ENCODE data around the gene RPE65. TPM values are rescaled to one million over a fixed set of nuclear protein-coding genes. Genes with fewer than 3 reads are reported as not detected.

Gene RPE65
- total and polyA plus RNA-seq, 4 donors, result 0.01 to 0.09 TPM; not detected in 2

DNA sequence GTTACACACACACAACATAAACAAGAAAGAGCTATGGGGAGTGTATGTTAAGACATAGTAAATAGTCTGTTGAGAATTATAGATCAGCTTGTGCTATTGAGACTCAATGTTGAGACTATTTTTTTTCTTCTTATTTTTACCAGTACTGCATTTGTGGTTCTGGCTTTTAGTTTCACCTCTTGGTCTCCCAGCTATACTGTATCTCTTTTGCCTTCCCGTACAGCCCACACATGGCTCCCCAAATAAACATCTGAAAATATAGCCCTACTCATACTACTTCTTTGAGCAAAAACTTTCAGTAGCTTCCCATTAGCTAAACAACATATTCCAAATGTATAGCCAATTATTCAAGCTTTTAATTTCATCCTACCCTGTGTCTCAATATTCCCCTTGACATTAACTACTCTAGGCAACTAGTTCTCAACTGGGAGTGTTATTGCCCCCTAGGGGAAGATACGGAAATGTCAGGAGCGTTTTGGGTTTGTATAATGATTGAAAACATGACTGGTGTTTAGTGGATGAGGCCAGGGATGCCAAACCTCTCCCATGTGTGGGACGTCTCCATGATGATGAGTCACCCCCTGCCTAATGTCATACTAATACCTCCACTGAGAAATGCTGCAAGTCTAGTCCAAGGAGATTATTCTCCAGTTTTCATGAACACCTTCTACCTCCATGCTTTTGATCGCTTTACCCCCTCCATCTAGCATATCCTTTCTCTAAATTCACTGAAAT lies 6.8 kb downstream of the RPE65 start:
- H3K9ac ChIP-seq (ENCODE audit: insufficient read depth in 1 of 2, low read length in 2 of 2), result no peak overlapping the region
- 39% methylated on average over 5 of the region's 5 CpGs for WGBS, 2 donors
- DNase-seq (peak in 2 of 3 donors; percentile 24 to 39), ATAC-seq (ENCODE audit: insufficient read depth, low FRiP score) (peak; percentile 53)
- H3K4me3 ChIP-seq, result no peak overlapping the region
- no peaks in the 10 kb centered on the region for H3K9me3 ChIP-seq (ENCODE audit: control insufficient read depth in 4 of 4, insufficient read depth in 3 of 4, low read length in 3 of 4)
- no peaks in the 10 kb centered on the region for H3K4me1 ChIP-seq (ENCODE audit: control insufficient read depth in 5 of 5, insufficient read depth in 5 of 5, low read length in 5 of 5)
- TF ChIP-seq, protein P1, sequence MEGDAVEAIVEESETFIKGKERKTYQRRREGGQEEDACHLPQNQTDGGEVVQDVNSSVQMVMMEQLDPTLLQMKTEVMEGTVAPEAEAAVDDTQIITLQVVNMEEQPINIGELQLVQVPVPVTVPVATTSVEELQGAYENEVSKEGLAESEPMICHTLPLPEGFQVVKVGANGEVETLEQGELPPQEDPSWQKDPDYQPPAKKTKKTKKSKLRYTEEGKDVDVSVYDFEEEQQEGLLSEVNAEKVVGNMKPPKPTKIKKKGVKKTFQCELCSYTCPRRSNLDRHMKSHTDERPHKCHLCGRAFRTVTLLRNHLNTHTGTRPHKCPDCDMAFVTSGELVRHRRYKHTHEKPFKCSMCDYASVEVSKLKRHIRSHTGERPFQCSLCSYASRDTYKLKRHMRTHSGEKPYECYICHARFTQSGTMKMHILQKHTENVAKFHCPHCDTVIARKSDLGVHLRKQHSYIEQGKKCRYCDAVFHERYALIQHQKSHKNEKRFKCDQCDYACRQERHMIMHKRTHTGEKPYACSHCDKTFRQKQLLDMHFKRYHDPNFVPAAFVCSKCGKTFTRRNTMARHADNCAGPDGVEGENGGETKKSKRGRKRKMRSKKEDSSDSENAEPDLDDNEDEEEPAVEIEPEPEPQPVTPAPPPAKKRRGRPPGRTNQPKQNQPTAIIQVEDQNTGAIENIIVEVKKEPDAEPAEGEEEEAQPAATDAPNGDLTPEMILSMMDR (IDR thresholded peaks at IDR 0.05; ENCODE audit: control extremely low read depth, extremely low read depth), result no peak
- H3K27ac ChIP-seq (ENCODE audit: low read depth in 1 of 2, low read length in 1 of 2), result no peak overlapping the region
- H3K36me3 ChIP-seq (ENCODE audit: control insufficient read depth in 4 of 4, insufficient read depth in 4 of 4, low read length in 4 of 4), result no peaks in the 10 kb centered on the region
- H3K27me3 ChIP-seq (ENCODE audit: control insufficient read depth in 3 of 3, insufficient read depth in 3 of 3, low read length in 2 of 3), result peaks cover 0 to 2% (median 0%) of the 10 kb centered on the region in 3 donors

DNA sequence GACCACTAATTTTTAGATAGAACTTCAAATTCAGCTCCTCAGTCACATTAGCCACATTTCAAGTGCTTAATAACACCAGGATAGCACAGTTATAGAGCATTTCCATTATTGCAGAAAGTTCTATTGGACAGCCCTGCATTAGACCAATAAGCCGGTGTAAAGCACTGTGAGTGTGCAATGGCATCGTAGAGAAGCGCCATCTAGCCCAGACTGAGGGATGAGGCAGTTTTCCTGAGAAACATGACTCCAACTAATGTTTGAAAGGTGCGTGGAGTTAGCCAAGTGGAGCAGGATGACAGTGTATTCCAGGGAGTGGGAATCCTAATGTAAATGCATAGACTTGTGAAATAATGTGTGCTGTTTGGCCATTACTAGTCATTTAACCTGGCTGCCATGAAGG lies 7.7 kb downstream of the RPE65 start:
- TF ChIP-seq, protein P1 (IDR thresholded peaks at IDR 0.05; ENCODE audit: control extremely low read depth, extremely low read depth), result no peak
- H3K27me3 ChIP-seq (ENCODE audit: control insufficient read depth in 3 of 3, insufficient read depth in 3 of 3, low read length in 2 of 3), result peaks cover 0 to 2% (median 0%) of the 10 kb centered on the region in 3 donors
- ATAC-seq (ENCODE audit: insufficient read depth, low FRiP score), result no peak
- DNase-seq, result no peak
- H3K4me3 ChIP-seq, result no peak overlapping the region
- H3K36me3 ChIP-seq (ENCODE audit: control insufficient read depth in 4 of 4, insufficient read depth in 4 of 4, low read length in 4 of 4), result no peaks in the 10 kb centered on the region
- H3K4me1 ChIP-seq (ENCODE audit: control insufficient read depth in 5 of 5, insufficient read depth in 5 of 5, low read length in 5 of 5), result no peaks in the 10 kb centered on the region
- H3K27ac ChIP-seq (ENCODE audit: low read depth in 1 of 2, low read length in 1 of 2), result no peak overlapping the region
- no peaks in the 10 kb centered on the region for H3K9me3 ChIP-seq (ENCODE audit: control insufficient read depth in 4 of 4, insufficient read depth in 3 of 4, low read length in 3 of 4)
- 85 to 87% methylated on average over 4 of the region's 4 CpGs for WGBS, 2 donors
- H3K9ac ChIP-seq (ENCODE audit: insufficient read depth in 1 of 2, low read length in 2 of 2), result no peak overlapping the region

DNA sequence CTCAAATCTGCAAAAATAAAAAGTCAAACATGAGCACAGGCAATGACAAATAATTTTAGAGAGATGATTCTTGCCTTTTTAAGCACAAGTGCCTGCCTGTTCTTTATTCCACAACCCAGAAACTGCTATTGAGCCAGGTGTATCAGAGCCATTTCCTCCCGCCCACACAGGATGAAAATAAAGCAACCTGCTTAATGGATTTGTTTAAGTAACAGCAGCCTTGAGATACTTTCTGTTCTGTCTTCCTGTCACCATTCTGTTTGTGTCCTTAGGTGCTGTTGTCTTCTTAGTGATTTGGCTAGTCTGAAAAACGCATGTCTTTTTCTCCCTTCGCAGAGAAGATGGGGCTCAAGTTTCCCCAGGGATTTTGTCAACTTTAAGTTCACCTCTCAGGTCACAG lies 11.4 kb downstream of the RPE65 start:
- no peak for ATAC-seq (ENCODE audit: insufficient read depth, low FRiP score)
- Histone ChIP-seq H3K9me3 (ENCODE audit: control insufficient read depth in 4 of 4, insufficient read depth in 3 of 4, low read length in 3 of 4) (no peaks in the 10 kb centered on the region), H3K4me1 (ENCODE audit: control insufficient read depth in 5 of 5, insufficient read depth in 5 of 5, low read length in 5 of 5) (no peaks in the 10 kb centered on the region), H3K27ac (ENCODE audit: low read depth in 1 of 2, low read length in 1 of 2) (no peak overlapping the region), H3K9ac (ENCODE audit: insufficient read depth in 1 of 2, low read length in 2 of 2) (no peak overlapping the region), H3K4me3 (no peak overlapping the region), H3K27me3 (ENCODE audit: control insufficient read depth in 3 of 3, insufficient read depth in 3 of 3, low read length in 2 of 3) (peaks cover 0 to 2% (median 0%) of the 10 kb centered on the region in 3 donors), H3K36me3 (ENCODE audit: control insufficient read depth in 4 of 4, insufficient read depth in 4 of 4, low read length in 4 of 4) (no peaks in the 10 kb centered on the region)
- TF ChIP-seq, protein P1 (IDR thresholded peaks at IDR 0.05; ENCODE audit: control extremely low read depth, extremely low read depth), result no peak
- DNase-seq, result no peak
- 75 to 83% methylated on average over 3 of the region's 3 CpGs for WGBS, 2 donors
